Measurements from ENCODE around the gene PPT2.

PPT2 gene

GRCh38 chr6:32153564-32154513, at the start of gene PPT2:
Gene PPT2, plus strand, starts transcription at chr6:32154141. Its CDS starts 454 bp downstream, at chr6:32154595.
- peak; percentile 62 for DNase-seq (ENCODE audit: low read depth)

- no peak for DNase-seq (ENCODE audit: low read depth)
These were observed 48.5 kb upstream of the PPT2 start for GRCh38 chr6:32105433-32105832.

GRCh38 chr6:32107406-32107805, 46.5 kb upstream of the PPT2 start:
- DNase-seq (ENCODE audit: low read depth) = no peak

GRCh38 chr6:32108094-32108627, 45.8 kb upstream of the PPT2 start:
- no peak for DNase-seq (ENCODE audit: low read depth)

GRCh38 chr6:32108727-32109113, 45.2 kb upstream of the PPT2 start:
- DNase-seq (ENCODE audit: low read depth) = no peak

- no peak for DNase-seq (ENCODE audit: low read depth)
These were observed 44.7 kb upstream of the PPT2 start, which contains the start of gene TNXB for GRCh38 chr6:32109114-32109764. Gene TNXB, minus strand, starts transcription at chr6:32109338. Its CDS starts 11,140 bp downstream, at chr6:32098198.

GRCh38 chr6:32109765-32110160, 44.2 kb upstream of the PPT2 start:
- no peak for DNase-seq (ENCODE audit: low read depth)

GRCh38 chr6:32110632-32111031, 43.3 kb upstream of the PPT2 start:
- no peak for DNase-seq (ENCODE audit: low read depth)

- DNase-seq (ENCODE audit: low read depth) = no peak
These were observed 42.4 kb upstream of the PPT2 start for GRCh38 chr6:32111424-32112066.

- no peak for DNase-seq (ENCODE audit: low read depth)
These were observed 41.4 kb upstream of the PPT2 start for GRCh38 chr6:32112431-32112980.

GRCh38 chr6:32113386-32114352, 40.3 kb upstream of the PPT2 start:
- DNase-seq (ENCODE audit: low read depth) = no peak

- no peak for DNase-seq (ENCODE audit: low read depth)
These were observed 39.1 kb upstream of the PPT2 start for GRCh38 chr6:32114796-32115195.

- no peak for DNase-seq (ENCODE audit: low read depth)
These were observed 38.3 kb upstream of the PPT2 start for GRCh38 chr6:32115623-32116022.

- no peak for DNase-seq (ENCODE audit: low read depth)
These were observed 37.3 kb upstream of the PPT2 start for GRCh38 chr6:32116674-32117073.

- DNase-seq (ENCODE audit: low read depth) = no peak
These were observed 36.5 kb upstream of the PPT2 start for GRCh38 chr6:32117461-32117860.

- DNase-seq (ENCODE audit: low read depth) = peak; percentile 38
These were observed 34.9 kb upstream of the PPT2 start for GRCh38 chr6:32118782-32119628.

GRCh38 chr6:32120573-32121059, 33.3 kb upstream of the PPT2 start:
- DNase-seq (ENCODE audit: low read depth) = no peak

- no peak for DNase-seq (ENCODE audit: low read depth)
These were observed 30.3 kb upstream of the PPT2 start for GRCh38 chr6:32123681-32124080.

GRCh38 chr6:32126880-32127279, 27.1 kb upstream of the PPT2 start:
- DNase-seq (ENCODE audit: low read depth) = no peak

GRCh38 chr6:32127409-32127716, 26.6 kb upstream of the PPT2 start:
- DNase-seq (ENCODE audit: low read depth) = no peak

Data from stimulated activated CD8-positive, alpha-beta memory T cell treated with anti-CD3 and anti-CD28 coated beads, Interleukin-15, amount 100 ng/mL, for 24 hours (primary cell).